Astrocyte of the spinal cord (primary cell): ENCODE measurements around the gene NTN4.
A peak's percentile ranks its signal among the peaks of the same experiment; 100 is the strongest.

Experiments used
- DNase-seq: peaks from one replicate; pipeline ENCODE4 v3.0.0; 2011; ENCODE audit warnings: low read depth, low spot score
- H3K4me3 ChIP-seq: 2 replicates; pipeline ENCODE4 v1.5.1; 2011; ENCODE audit warnings: low read depth, mild to moderate bottlenecking, low read length, moderate library complexity
- in situ Hi-C: cut with HindIII; loops from 2 replicates; pipeline ENCODE4 v1.10.0; 2017; ENCODE audit warnings: low sequenced_read_pairs
- TF ChIP-seq, protein P1 (sequence below): IDR thresholded peaks from 2 replicates; pipeline ENCODE4 v1.5.1; 2012; ENCODE audit warnings: low read depth, mild to moderate bottlenecking, low read length, inconsistent platforms

NTN4 gene

DNA sequence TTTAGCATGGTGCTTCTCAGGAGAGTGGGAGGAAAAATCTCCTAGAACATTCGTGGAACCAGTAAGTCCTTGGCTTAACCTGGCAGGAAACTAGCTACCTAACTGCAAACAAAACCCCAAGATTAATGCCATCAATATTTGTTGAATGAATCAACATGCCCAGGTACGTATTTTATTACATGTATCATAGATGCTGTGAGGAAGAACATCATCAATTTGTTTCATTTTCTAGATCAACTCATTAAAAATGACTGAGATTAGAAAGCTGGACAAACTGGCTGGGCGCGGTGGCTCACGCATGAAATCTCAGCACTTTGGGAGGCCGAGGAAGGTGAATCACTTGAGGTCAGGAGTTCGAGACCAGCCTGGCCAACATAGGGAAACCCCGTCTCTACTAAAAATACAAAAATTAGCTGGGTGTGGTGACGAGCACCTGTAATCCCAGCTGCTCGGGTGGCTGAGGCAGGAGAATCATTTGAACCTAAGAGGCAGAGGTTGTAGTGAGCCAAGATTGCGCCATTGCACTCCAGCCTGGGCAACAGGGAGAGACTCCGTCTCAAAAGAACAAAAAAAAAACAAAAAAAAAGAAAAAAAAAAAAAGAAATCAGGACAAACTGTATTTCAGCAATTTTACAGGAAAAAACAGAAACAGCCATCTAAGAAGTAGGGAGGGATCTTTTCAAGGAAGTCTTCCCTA lies 88.7 kb downstream of the NTN4 start:
- in situ Hi-C loops = no loop called here
- peak; percentile 13 for DNase-seq
- H3K4me3 ChIP-seq = no peak overlapping the region
- TF ChIP-seq, protein P1, sequence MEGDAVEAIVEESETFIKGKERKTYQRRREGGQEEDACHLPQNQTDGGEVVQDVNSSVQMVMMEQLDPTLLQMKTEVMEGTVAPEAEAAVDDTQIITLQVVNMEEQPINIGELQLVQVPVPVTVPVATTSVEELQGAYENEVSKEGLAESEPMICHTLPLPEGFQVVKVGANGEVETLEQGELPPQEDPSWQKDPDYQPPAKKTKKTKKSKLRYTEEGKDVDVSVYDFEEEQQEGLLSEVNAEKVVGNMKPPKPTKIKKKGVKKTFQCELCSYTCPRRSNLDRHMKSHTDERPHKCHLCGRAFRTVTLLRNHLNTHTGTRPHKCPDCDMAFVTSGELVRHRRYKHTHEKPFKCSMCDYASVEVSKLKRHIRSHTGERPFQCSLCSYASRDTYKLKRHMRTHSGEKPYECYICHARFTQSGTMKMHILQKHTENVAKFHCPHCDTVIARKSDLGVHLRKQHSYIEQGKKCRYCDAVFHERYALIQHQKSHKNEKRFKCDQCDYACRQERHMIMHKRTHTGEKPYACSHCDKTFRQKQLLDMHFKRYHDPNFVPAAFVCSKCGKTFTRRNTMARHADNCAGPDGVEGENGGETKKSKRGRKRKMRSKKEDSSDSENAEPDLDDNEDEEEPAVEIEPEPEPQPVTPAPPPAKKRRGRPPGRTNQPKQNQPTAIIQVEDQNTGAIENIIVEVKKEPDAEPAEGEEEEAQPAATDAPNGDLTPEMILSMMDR = no peak

DNA sequence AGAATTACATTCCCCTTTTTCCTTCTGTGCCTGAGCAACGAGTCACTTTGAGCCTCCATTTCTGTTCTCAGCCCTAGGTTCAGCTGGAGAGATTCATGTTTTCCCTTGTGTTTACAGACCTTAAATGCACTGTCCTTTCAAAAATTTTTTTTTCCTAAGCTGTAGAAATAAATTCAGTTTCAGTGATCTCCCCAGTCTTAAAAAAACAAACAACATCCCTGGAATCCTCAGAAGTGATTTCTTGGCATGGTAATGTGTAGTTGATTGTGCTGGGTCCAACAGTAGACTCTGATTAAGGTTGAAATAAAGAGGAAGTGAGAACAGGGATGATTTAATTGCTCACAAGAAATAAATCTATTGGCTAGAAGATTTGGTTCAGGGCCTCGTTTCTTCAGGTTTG lies 89.3 kb downstream of the NTN4 start:
- in situ Hi-C loops = no loop called here
- DNase-seq = peak; percentile 62
- H3K4me3 ChIP-seq = no peak overlapping the region
- TF ChIP-seq, protein P1 = no peak

DNA sequence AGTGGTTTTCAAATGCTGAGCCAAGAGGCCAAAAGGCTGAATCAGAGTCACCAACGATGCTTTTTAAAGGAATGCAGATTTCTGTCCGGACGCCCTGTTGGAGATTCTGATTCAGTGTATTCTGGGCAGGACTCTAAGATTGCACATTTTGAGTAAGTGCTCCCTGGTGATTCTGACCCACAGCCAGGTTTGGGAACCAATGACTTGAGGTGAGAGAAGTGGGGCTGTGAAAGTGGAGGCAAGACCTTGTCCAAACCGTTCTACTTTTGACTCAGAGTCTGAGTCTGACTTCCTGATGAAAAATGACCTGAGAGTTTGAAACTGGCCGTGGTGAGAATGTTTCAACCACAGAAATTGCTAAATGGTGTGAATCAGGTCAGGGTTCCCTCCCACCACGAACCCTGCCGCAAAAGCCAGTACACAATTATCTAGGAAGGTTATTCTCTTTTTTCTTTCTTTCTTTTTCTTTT lies 90.2 kb downstream of the NTN4 start:
- in situ Hi-C loops = no loop called here
- H3K4me3 ChIP-seq = no peak overlapping the region
- DNase-seq = peak; percentile 98
- TF ChIP-seq, protein P1 = no peak

DNA sequence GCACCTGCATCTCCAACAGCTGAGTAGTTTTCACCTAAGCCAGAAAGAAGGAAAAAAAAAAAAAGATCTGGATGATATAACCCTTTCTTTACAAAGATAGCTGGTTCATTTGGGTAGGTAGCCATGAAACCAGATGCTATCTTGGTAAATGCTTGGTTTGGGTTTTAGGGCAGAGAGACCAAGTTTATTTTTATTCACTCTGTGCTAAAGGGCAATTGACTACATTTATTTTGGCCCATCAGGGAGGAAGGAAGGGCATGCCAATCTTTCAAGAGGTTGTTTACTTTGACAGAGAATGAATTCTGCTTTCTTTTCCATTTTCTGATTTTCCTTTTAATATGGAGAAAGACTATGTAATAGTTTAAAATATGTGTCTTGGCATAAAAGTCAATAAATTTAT lies 91.0 kb downstream of the NTN4 start:
- in situ Hi-C loops = no loop called here
- no peak overlapping the region for H3K4me3 ChIP-seq
- DNase-seq = no peak
- TF ChIP-seq, protein P1 = no peak

DNA sequence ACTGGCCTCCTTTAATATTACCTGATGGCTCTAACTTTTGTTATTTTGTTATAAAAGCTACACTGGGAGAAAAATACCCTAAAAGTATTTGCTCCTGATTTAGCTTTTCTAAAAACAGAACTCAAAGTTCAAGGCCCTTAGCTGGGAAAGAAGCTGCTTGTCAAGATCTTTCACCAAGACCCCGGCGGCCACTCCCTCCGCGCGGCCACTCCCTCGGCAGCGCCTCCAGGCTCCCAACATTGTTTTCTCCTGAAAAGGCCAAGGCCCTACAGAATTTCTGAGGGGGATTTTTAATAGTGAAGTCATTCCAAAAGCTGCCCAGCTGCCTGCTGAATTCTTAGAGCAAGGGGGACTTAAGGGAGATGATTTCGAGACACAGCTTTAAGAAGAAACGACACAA lies 96.4 kb downstream of the NTN4 start:
- no peak overlapping the region for H3K4me3 ChIP-seq
- TF ChIP-seq, protein P1 = no peak
- DNase-seq = no peak
- in situ Hi-C loops = no loop called here

DNA sequence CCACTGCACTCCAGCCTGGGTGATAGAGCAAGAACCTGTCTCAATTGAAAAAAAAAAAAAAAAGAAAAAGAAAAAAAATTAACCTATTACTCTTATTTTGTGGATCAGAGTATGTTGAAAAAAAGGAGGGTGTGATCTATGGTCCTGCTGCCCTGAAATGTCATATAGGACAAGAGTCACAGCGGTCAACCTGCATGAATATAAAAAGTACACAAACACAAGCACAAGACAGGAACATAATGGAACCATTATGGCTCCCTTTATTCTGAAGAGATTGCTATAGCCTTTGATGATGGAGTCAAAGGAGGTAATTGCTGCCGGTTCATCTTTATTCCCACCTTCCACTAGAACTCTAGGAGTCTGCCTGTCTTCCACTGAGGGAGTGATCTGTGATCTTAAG lies 96.9 kb downstream of the NTN4 start:
- no peak for DNase-seq
- no peak overlapping the region for H3K4me3 ChIP-seq
- in situ Hi-C loops = no loop called here
- TF ChIP-seq, protein P1 = no peak
